ENCODE results near the gene ROBO1.
"Not testable (repeated sequence)": the region's sequence is repeated elsewhere in the genome, so short reads cannot be mapped to it uniquely, and the experiment has no call there.

The ROBO1 gene

DNA sequence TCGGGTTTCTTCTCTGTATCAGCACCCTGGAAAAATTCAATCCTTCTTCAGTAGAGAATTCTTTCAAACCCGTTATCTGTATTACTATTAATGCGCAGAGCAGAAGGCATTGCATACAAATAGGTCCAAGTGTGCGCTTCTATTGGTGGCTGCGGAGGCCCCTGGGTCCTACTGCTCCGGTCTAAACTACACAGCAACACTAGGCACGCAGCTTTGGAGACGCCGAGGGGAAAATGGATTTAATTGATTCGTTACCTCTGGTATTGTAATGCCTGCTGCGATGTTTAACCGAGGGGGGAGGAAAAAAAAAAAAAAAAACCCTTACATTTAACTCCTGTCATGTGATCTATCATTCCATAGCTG lies at the start of gene ROBO1:
Gene ROBO1, minus strand, starts transcription at position 94 of the 363 bp plus-strand sequence.
- peak; percentile 10 for DNase-seq

GRCh38 chr3:79817224-79817623 lies 49.4 kb upstream of the ROBO1 start:
- DNase-seq: no peak

DNA sequence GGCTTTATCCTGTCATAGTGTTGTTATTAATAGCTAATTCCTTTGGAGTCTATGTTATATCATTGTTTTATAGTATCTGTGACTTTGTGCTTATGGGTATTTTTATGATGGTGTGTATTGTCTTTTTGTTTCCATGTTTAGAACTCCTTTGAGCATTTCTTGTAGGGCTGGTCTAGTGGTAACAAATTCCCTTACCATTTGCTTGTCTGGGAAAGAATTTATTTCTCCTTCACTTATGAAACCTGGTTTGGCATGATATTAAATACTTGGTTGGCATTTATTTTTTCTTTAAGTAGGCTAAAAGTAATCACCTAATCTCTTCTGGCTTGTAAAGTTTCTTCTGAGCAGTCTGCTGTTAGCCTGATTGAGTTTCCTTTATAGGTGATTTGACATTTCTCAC lies 47.7 kb upstream of the ROBO1 start:
- DNase-seq: no peak

GRCh38 chr3:79810581-79810980 lies 42.8 kb upstream of the ROBO1 start:
- DNase-seq: no peak

DNA sequence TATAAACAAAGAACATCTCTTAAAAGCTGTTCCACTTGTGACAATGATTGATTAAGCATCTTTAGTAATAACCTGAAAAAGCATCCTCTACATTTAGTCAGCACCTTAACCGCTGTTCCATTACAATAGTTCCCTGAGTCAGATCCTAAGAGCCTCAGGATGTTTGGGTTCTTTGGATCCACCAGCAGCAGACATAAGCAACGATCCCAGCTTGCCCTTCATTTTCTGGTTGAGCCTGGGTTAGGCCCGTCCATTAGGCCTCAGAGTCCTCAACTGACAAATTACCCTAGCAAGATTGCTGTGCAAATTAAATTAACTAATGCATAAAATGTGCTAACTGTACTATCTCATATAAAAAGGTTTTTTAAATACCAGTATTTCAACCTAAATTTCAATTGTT lies 42.3 kb upstream of the ROBO1 start:
- DNase-seq: no peak

DNA sequence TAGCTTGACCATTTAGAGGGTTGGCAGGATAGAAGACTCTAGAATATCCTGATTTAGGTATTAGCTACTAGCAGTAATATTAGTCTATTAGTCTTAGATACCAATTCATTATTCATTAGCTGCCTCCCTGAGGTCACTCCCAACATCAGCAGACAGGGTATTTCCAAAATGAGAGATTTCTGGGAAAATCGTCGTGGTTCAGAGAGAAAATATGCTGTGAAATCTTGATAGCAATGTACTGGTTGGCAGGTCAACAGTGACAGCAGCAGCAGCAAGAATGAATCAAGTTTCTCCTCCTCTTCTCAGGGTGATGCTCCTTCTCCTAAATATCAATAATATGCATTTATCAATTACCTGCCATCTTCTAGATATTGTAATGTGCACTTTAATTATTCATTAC lies 41.3 kb upstream of the ROBO1 start:
- DNase-seq: no peak

DNA sequence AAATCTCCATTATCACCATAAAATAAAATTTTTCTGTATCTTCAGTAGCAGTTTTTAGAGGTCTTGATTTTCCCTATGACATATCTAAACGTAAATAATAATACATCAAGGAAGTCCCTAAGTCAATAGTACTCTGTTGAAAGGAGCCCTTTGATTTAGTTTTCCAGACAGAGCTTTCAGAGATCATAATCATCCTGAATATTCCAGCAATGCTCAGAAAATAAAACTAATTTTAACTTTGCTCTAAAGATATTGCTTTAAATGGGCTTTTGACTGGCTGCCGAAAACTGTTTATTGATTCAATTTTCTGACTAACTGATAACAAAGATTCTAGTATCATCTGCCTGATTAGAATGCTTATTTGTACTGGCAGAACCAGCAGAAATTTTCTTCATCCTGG lies 40.7 kb upstream of the ROBO1 start:
- DNase-seq: no peak

GRCh38 chr3:79790177-79790576 lies 22.4 kb upstream of the ROBO1 start:
- DNase-seq: not testable (repeated sequence)

DNA sequence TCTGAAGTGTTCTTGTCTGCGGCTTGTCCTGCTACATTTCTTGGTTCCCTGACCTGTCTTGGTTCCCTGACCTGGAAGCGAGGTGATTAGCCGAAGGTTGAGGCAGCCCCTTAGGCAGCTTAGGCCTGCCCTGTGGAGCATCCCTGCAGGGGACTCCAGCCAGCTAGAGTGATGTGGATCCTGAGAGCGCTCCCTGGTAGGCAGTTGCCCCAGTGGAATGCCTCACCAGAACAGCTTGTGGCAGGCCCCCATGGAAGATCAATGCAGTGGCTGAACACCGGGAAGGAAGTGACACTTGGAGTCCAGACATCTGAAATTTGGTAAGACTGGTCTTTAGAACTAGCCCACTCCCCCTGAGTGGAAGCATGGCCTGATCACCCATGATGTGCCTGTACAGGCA lies 5.5 kb upstream of the ROBO1 start:
- no peak for DNase-seq

DNA sequence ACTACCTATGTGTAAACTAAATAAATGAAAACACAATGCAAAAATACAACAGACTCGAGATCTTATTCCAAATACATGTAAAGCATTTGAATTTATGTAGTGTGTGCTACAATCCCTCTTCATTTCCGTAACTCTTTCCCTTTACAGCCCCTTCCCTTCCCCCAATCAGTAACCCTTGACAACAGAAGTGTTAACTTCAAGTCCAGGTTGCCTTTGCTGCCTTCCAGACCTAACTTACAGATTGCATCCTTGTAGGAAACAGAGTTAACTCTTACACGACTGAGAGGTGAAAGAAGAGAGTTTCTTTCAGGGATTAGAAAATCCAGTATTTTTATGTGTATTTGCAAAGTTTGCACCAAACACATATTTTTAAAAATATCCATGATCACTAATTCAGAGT lies 1.4 kb upstream of the ROBO1 start:
- no peak for DNase-seq

- peak; percentile 25 for DNase-seq
These were observed 449 bp downstream of the ROBO1 start for GRCh38 chr3:79767194-79767904.

GRCh38 chr3:79766496-79767193 lies 1.2 kb downstream of the ROBO1 start:
- peak; percentile 0 for DNase-seq

DNA sequence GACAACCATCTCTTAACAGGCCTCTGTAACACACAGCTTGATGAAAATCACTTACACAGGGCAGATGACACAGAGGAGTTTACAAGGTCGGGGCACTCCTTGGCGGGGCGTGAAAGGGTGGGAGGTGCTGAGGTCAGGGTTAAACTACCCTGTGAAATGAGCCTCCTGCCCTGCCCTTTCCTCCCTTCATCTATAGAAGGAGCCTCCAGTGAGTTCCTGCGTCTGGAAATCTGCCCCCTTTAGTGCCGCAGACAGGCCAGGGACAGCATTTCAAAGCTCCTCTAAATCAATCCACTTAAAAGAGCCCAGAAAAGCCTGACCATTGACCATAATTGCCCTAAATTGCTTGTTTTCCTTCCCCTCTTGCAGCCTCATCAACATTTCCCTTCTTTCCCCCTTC lies 1.9 kb downstream of the ROBO1 start:
- no peak for DNase-seq

DNA sequence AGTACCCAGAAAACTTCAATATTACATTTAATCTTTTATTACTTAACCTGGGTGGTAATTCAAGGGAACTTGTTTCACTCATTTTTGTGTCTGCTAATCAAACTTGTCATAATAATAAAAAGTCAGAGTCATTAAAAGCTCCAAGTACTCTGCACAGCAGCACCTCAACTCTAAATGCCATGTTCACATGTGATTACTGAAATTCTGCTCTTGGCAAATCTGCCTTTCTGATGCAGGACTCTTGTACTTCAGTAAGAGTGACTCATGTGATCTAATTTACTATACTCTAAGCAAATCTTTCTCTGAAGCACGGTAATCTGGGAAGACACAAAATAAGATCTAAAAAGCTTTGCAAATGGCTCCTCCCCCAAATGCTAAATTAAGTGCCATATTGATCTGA lies 6.4 kb downstream of the ROBO1 start:
- no peak for DNase-seq

DNA sequence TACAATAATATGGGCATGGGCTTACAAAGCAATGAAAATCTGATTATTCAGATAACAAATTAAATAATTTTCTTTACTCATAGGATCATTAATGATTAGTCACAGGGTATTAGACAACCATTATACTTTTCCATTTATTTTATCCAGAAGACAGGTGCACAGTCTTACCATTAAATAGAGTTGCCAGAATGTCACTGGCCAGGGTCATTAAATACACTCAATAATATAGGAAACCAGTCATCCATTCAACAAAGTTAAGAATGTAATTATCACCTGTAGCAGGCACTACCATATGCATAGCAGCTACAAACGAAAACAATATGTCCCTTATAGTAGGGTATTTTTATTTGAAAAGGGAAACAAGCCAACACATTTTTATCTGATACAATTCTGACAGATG lies 16.1 kb downstream of the ROBO1 start:
- no peak for DNase-seq

DNA sequence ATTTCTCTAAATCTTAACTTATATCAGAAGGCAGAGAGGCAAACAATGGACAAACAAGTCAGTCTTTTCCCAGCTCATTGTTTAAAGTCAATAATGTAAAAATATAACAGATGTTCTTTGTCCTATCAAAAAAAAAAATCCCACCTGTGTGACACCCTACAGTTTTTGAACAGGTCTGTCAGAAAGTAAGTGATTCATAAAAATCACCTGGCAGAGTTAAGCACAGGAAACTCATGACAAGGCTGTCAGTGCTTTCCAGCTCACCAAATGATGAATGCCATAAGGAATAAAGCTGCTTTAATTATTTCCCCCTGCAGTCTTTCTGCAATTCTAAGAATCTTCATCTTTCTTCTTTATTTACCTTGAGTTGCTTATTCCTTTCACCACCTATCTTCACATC lies 30.3 kb downstream of the ROBO1 start:
- no peak for DNase-seq

DNA sequence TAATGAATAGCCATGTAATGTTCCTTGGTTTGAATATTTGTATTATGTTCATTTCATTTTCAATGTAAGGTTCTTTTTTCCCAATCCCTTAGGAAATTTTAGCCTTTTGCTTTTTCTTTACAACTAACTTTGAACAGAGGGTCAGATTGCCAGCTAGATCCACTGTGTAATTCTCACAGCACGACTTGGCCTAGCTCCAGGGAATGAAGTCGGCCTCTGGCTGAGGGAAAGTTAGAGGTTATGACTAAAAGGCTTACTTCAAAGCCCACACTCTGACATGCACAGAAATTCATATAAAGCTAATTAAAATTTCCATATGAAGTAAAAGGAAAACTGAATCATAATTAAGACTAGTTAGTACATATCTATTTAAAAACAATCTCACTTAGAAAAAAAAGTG lies 38.7 kb downstream of the ROBO1 start:
- peak; percentile 78 for DNase-seq

DNA sequence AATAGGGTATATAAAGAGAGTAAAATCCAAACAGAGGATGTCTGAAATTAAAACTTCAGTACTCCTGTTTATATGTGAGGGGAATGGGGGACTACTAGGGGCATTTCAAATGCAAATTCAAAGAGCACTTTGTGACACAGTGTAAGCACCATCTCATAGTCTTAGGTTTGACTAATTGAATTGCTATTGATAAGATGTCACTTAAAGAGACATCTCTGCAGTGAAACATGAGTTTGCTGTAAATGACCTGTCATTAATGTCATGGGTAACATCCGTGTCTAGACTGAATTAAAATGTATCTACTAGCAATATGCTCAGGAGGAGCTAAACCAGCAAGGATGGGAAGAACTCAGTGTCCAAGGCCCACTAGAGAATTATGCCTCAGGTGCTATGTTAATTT lies 41.0 kb downstream of the ROBO1 start:
- DNase-seq: no peak

GRCh38 chr3:79724206-79724605 lies 43.6 kb downstream of the ROBO1 start:
- DNase-seq: no peak

- DNase-seq: no peak
These were observed 77.7 kb downstream of the ROBO1 start for GRCh38 chr3:79690072-79690471.

DNA sequence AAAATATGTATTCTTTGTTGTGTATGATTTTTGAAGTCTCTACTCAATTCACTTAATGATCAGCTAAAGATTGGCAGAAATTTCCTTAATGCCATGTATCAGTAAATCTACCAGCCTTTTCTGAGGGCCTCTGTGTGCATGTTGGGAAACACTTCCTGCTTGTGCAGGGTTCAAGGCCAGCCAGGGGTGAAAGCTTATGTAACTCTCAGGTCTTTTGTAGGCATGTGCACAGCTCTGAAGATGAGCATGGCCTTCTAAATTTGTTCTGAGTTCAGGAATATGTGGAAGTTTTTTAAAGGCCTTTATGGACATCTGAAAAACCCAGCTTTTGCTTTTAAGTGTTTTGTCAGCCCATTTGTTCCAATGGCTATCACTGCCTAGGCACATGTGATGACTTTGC lies 82.7 kb downstream of the ROBO1 start:
- no peak for DNase-seq

DNA sequence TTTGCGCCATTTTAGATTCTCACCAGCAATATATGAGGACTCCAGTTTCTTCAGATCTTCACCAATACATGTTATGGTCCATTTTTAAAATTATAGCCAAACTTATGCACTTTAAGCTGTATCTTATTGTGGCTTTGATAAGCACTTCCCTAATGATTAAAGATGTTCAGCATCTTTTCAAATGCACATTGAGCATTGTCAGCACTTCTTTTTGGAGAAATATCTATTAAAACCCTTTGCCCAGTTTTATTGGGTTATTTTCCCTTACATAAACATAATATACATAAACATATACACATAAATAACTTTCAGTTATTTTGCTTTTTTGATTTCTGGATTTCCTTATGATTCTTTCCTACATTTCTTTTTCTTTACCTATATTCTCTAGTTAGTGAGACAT lies 83.8 kb downstream of the ROBO1 start:
- no peak for DNase-seq

DNA sequence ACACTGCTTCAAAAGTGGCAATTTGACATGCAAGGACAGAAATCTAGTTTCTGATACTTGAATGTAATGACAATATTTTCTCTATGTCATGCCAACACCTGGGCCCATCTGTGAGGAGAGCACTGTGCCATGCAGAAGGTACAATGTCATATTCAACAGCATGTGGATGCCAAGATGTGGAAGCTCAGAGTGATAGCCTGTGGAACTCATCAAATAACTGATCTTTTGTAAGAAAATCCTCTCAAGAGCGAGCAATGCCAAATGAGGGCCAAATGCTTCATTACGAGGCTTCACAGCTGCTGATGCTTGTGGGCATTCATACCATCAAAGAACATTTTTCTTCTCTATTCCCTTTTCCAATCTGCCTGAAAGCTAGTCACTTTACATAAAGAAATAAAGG lies 95.1 kb downstream of the ROBO1 start:
- DNase-seq: no peak

GRCh38 chr3:79672075-79672474 lies 95.7 kb downstream of the ROBO1 start:
- no peak for DNase-seq

GRCh38 chr3:79670178-79670577 lies 97.6 kb downstream of the ROBO1 start:
- no peak for DNase-seq
